HepG2 (cell line): ENCODE measurements around the gene HHATL. TPM values are rescaled to one million over a fixed set of nuclear protein-coding genes. Genes with fewer than 3 reads are reported as not detected.
A peak's percentile ranks its signal among the peaks of the same experiment; 100 is the strongest.

Experiments used
- ASH2L ChIP-seq: fragments of 300-600, 200-600 bp; sonication (generic); IDR thresholded peaks from 2 replicates; pipeline ENCODE4 v1.7.0; 2017; ENCODE audit warnings: low read depth, mild to moderate bottlenecking, moderate library complexity, mixed read lengths, low read length; ENCODE audit not compliant: insufficient read length
- FOXJ3 ChIP-seq: sonication (generic); formaldehyde crosslinking; IDR thresholded peaks from 2 replicates; pipeline ENCODE4 v1.4.0; 2020; ENCODE audit warnings: missing genetic modification reagents, mild to moderate bottlenecking, borderline replicate concordance
- NFE2 ChIP-seq: sonication (generic); formaldehyde crosslinking; IDR thresholded peaks from 2 replicates; pipeline ENCODE4 v1.4.0; 2020; ENCODE audit warnings: missing genetic modification reagents
- NR2F1 ChIP-seq, 2 experiments: fragments of 450-650 bp in 1 of 2; formaldehyde crosslinking in 1 of 2; IDR thresholded peaks; 2 replicates each; pipeline versions ENCODE4 v1.5.0 to v1.6.1; 2016 to 2020; ENCODE audit warnings: mild to moderate bottlenecking in 1 of 2, missing compliant biosample characterization in 1 of 2, missing genetic modification reagents in 1 of 2, moderate library complexity in 1 of 2
- TCF12 ChIP-seq, 2 experiments: fragments of 450-650 bp in 1 of 2; sonication (generic) in 1 of 2; formaldehyde crosslinking in 1 of 2; IDR thresholded peaks; 2 replicates each; pipeline versions ENCODE4 v1.6.1 to v1.8.0; 2017 to 2022; ENCODE audit warnings: antibody characterized with exemption in 1 of 2, mild to moderate bottlenecking in 1 of 2, missing genetic modification reagents in 1 of 2, moderate library complexity in 1 of 2
- ZBTB46 ChIP-seq: sonication (generic); formaldehyde crosslinking; IDR thresholded peaks from 2 replicates; pipeline ENCODE4 v1.4.0; 2020; ENCODE audit warnings: mild to moderate bottlenecking, missing genetic modification reagents, borderline replicate concordance
- ZC3H13 ChIP-seq: sonication (generic); formaldehyde crosslinking; IDR thresholded peaks from 2 replicates; pipeline ENCODE4 v1.8.1; 2023; ENCODE audit warnings: mild to moderate bottlenecking, missing genetic modification reagents, moderate library complexity
- ZGPAT ChIP-seq: IDR thresholded peaks from 2 replicates; pipeline ENCODE4 v1.6.1; 2016; ENCODE audit warnings: mild to moderate bottlenecking
- ZHX1 ChIP-seq: sonication (generic); formaldehyde crosslinking; IDR thresholded peaks from 2 replicates; pipeline ENCODE4 v1.8.1; 2022; ENCODE audit warnings: low read depth, mild to moderate bottlenecking, missing genetic modification reagents
- ZMAT3 ChIP-seq: sonication (generic); formaldehyde crosslinking; conservative IDR thresholded peaks from 2 replicates; pipeline ENCODE4 v1.7.0; 2021; ENCODE audit warnings: missing genetic modification reagents
- ZNF281 ChIP-seq: sonication (generic); formaldehyde crosslinking; IDR thresholded peaks from 2 replicates; pipeline ENCODE4 v1.4.0; 2020; ENCODE audit warnings: missing genetic modification reagents, borderline replicate concordance
- ZNF710 ChIP-seq: sonication (generic); formaldehyde crosslinking; IDR thresholded peaks from 2 replicates; pipeline ENCODE4 v1.5.0; 2020; ENCODE audit warnings: mild to moderate bottlenecking, missing genetic modification reagents, borderline replicate concordance
- ZNF768 ChIP-seq: sonication (generic); formaldehyde crosslinking; IDR thresholded peaks from 2 replicates; pipeline ENCODE4 v1.4.0; 2020; ENCODE audit warnings: missing genetic modification reagents
- ZNF839 ChIP-seq: sonication (generic); formaldehyde crosslinking; IDR thresholded peaks from 2 replicates; pipeline ENCODE4 v1.4.0; 2020; ENCODE audit warnings: missing genetic modification reagents, mild to moderate bottlenecking, borderline replicate concordance
- ZSCAN20 ChIP-seq: sonication (generic); formaldehyde crosslinking; IDR thresholded peaks from 2 replicates; pipeline ENCODE4 v1.4.0; 2020; ENCODE audit warnings: missing genetic modification reagents, mild to moderate bottlenecking, borderline replicate concordance
- polyA plus RNA-seq, 8 experiments: library from polyadenylated mRNA; depleted of rRNA in 3 of 8; stranded (reverse) in 7 of 8; unstranded in 1 of 8; fragments of >200 nt; fragmentation: Illumina TruSeq in 4 of 8; extraction: Trizol in 4 of 8; gene quantifications; 2 replicates each; pipeline versions ENCODE4 v1.2.1 to v1.2.3, GENCODE V29; 2011 to 2016; ENCODE audit warnings: low read depth in 4 of 8, missing spikeins in 1 of 8, mixed read lengths in 1 of 8; ENCODE audit not compliant: insufficient read depth in 1 of 8
- total RNA-seq, 5 experiments: library from RNA; depleted of rRNA; stranded (reverse); fragments of >200 nt; fragmentation: Illumina TruSeq; extraction: Trizol; gene quantifications; 2 replicates each; pipeline ENCODE4 v1.2.3, GENCODE V29; 2016; ENCODE audit warnings: low read depth in 1 of 5

Gene HHATL
- total and polyA plus RNA-seq, 2 of the 13 experiments (the other 11 are each of a cell fraction or from before 2014, with no cell fraction given) = 0.26 TPM; not detected in 1

GRCh38 chr3:42653560-42654330, 48.9 kb downstream of the HHATL start, which contains the start of gene ZBTB47 (continued):
- TF ChIP-seq ZNF839 (CRISPR knock-in tag) (no peak), ZMAT3 (CRISPR knock-in tag) (no peak), ZBTB46 (no peak), TCF12 (IDR thresholded peaks at IDR 0.05) (no peak), TCF12 (CRISPR knock-in tag; IDR thresholded peaks at IDR 0.05) (no peak), ZHX1 (CRISPR knock-in tag) (no peak), ZC3H13 (CRISPR knock-in tag) (0 out of 2 replicates have a peak, but pooled peaks have one; percentile 33), FOXJ3 (no peak), ZNF710 (CRISPR knock-in tag) (0 out of 2 replicates have a peak, but pooled peaks have one; percentile 27), ZNF281 (CRISPR knock-in tag) (no peak), ZNF768 (no peak), NFE2 (no peak), NR2F1 (CRISPR knock-in tag; IDR thresholded peaks at IDR 0.05) (no peak), ZSCAN20 (no peak), ASH2L (peak; percentile 35), ZGPAT (CRISPR knock-in tag) (peak; percentile 17; the same call in 1 of the 2 replicates)
